Measurements from ENCODE around the gene CPED1.

CPED1 gene

DNA sequence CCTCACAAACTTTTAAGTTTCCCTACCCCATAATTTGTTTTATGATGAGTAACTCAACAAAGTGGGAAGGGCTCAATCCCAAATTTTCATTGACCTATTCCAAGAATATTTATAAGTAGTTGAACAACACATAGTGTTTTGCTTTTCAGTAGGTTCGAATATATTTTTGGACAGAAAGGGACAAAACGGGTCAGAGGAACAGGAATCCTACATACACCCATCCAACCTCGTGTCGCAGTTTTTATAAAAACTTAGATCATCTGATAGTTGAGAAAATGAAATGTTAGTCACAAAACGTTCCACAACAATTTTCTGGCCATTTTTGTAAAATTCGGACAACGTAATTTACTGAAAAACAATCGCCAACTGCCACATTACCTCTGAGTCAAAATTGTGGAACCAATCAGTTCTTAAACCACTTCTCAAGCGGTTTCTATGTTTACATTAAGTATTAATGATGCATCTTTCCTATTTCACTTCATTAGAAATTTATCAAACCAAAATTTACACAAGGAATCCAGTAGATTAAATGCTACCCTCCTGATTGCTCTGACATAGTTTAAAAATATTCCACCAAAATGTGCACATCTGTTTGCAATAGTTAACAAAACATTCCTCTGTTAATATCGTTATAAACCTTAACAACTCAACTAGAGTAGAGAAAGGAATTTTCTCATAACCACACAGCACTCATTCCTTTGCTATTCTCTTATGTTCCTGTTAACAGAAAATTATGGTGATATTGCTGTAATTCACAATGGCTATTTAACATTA is 346.6 kb downstream of the CPED1 start:
- DNase-seq: no peak

- no peak for DNase-seq
Measured at GRCh38 chr7:121336579-121336978, 348.1 kb downstream of the CPED1 start.

DNA sequence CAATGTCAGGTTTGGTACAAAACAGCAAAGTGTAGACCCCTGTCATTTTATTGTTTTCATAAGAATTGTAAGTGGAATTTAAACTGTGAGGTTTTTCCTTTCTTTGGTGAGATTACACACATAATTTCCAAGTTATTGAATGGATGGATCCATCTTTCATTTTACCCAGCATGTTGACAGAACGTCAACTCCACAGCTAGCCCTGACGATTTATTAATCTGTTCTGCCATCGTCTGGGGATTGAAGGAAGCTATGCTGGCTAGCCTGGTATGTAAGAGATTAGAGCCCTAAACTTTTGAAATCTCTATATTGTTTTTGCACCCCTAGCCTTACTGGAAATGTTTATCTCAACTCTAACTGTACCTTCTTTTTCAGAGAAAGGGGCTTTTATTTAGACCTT is 348.9 kb downstream of the CPED1 start:
- DNase-seq: peak; percentile 3

DNA sequence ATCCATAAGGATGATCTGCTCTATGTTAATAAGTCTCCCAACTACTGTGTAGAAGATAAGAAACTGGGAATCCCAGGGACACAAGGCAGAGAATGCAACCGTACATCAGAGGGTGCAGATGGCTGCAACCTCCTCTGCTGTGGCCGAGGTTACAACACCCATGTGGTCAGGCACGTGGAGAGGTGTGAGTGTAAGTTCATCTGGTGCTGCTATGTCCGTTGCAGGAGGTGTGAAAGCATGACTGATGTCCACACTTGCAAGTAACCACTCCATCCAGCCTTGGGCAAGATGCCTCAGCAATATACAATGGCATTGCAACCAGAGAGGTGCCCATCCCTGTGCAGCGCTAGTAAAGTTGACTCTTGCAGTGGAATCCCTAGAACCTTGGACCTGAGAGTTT is 350.6 kb downstream of the CPED1 start:
- DNase-seq: no peak

DNA sequence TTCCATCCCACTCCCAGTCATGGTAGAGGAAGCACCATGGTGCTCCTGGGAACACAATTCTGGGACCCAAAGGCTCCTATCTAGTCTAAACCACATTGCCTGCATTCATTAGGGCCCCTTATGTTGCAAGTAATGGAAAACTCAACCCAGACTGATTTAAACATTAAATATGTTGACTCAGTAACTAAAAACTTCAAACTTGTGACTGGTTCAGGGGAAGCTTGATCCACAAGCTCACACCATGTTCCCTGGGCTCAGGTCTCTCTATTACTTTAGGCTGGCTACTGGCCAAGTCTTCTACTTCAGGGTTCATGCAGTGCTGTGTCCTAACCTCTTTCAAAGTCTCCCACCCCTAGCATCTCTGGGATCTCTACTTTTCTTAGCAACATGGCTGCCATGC is 353.4 kb downstream of the CPED1 start:
- DNase-seq: no peak

DNA sequence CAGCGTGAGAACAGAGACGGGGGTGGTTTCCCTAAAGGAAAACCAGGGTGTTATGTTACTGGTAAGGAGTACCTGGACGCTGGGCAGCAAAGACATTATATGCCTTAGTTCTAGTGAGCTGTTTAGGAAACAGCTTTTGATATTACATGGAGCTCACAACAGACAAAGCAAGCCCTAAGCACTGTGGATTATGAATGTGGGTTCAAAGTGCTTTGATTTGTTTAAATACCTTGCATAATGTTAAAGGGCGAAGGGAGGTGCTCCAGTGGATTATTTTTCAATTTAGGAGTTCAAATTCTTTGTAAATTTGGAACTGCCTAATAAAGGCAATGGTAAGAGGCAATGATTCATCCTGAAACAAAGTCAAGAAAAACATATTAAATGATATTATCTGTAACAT is 354.1 kb downstream of the CPED1 start:
- DNase-seq: no peak

GRCh38 chr7:121343302-121343701 is 354.8 kb downstream of the CPED1 start:
- no peak for DNase-seq

DNA sequence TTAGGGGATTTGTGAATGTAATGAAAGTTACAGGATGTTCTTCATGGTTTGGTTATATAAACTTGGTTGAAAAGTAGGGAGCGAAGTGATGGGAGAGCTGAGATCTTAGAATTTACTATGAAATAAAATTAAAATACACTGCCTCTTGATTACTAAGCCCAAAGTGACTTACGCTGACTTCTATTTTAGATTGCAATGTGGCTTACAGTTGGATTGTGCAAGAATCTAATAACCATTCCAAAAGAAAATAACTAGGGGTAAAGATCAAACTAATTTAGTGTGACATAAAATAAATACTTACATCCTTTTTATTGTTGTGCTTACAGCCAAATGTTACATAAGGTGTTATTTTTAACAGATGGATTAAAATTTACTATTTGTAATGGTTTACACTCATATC is 355.6 kb downstream of the CPED1 start:
- no peak for DNase-seq

DNA sequence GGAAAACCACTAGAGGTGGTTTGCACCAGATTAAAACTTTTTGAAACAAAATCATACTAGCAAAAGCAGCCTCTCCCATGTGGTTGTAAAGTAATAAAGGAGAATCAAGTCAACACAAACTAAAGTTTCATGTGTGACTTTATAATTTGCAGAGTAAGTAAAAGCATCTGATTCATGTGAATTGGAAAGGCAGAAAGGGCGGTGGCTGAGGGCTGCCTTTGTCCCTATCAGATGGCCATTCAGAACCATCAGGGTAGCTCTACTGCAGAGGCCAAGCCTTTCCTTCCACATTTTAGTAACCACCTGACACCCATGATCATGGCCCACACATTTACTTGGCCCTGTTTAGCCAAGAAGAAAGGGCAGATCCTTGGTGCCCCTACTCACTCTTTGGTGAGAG is 356.0 kb downstream of the CPED1 start:
- no peak for DNase-seq

Measured in NCI-H524 treated with DMSO at 0.1 percent for 48 hours (cell line).